GM18526 (cell line): ENCODE measurements around the gene C5orf15.

Source experiments
- POLR2A ChIP-seq: IDR thresholded peaks from 3 replicates; pipeline ENCODE4 v1.6.1; 2011; ENCODE audit not compliant: insufficient read length; ENCODE audit errors: extremely low read depth

The C5orf15 gene

GRCh38 chr5:133952729-133953567 lies 15.5 kb downstream of the C5orf15 start:
- no peak for TF ChIP-seq POLR2A

- TF ChIP-seq POLR2A: no peak
Measured at GRCh38 chr5:133950821-133951612, 17.4 kb downstream of the C5orf15 start.

DNA sequence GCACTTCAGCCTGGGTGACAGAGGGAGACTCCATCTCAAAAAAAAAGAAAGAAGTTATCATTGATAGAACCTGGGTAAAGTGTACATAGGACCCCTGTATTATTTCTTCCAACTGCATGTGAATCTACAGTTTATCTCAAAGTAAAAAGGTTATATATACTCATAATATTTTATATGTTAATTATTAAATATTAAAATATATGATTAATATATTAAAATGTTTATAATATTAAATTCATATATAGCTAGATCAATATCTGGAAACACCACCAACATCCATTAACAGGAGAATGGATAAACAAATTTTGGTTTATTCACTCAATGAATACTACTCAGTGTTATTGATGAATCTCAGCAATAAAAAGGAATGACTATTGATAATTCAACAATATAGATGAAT lies 19.7 kb downstream of the C5orf15 start:
- TF ChIP-seq POLR2A: no peak

- TF ChIP-seq POLR2A: no peak
Measured at GRCh38 chr5:133947431-133947841, 21.0 kb downstream of the C5orf15 start.

DNA sequence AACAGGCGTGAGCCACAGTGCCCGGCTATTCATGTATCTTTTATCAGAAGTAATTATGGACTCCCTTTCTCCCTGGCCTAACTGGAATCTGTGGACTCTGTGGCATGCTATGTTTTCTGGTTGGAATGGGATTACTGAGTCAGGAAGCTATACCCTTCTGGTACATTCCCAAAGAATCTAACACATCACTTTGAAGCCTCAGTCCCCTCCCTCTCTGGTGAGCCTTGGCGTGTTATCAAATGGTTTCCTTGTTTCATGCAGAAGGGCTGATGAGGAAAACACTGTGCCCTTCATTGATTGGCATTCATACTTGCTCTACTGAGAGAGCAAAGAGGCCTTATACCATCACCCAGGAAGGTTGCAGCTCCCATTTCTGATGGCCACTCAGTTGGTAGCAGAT lies 22.9 kb downstream of the C5orf15 start:
- no peak for TF ChIP-seq POLR2A

DNA sequence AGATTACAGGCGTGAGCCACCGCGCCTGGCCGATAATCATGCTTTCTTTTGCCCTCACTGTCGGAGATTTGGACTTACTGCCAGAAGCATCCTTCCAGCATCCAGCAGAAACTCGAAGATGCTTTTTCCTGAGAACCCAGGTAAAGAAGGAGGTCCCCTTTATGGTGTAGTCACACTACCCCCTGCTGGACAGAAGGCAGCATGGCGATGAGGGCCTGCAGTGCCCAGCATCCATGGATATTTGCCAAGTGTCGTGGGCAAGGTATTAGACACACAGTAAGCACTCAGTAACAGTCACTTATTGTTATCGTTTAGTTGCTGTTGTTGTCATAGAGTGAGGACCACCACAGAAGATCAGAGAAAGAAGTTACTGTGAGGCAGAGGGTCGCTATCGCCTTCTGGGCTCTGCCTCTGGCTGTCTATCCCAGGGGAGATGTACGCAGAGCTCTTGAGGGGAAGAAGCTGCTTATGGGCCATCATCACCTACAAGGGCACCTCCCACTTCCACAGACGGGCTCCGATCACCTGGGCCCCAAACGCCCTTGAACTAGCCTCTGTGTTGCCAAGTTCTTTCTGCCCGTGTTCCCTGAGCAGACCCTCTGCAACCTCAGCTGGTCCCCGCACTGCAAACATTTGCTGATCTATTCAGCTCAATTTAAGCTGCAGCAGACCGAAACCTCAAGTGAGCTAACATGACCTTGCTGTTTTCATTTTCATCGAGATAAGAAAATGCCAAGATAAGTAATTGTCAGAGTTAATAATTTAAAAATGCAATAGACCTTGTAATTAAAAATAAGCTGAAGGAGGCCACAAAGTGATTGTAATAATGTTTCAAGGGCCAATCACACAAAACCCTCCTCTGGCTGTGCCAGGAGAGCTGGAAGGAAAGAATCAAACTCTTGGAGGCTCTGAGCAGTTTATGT lies 23.9 kb downstream of the C5orf15 start:
- no peak for TF ChIP-seq POLR2A

- no peak for TF ChIP-seq POLR2A
Measured at GRCh38 chr5:133943475-133943817, 25.0 kb downstream of the C5orf15 start.

- TF ChIP-seq POLR2A: no peak
Measured at GRCh38 chr5:133942614-133943474, 25.6 kb downstream of the C5orf15 start.

DNA sequence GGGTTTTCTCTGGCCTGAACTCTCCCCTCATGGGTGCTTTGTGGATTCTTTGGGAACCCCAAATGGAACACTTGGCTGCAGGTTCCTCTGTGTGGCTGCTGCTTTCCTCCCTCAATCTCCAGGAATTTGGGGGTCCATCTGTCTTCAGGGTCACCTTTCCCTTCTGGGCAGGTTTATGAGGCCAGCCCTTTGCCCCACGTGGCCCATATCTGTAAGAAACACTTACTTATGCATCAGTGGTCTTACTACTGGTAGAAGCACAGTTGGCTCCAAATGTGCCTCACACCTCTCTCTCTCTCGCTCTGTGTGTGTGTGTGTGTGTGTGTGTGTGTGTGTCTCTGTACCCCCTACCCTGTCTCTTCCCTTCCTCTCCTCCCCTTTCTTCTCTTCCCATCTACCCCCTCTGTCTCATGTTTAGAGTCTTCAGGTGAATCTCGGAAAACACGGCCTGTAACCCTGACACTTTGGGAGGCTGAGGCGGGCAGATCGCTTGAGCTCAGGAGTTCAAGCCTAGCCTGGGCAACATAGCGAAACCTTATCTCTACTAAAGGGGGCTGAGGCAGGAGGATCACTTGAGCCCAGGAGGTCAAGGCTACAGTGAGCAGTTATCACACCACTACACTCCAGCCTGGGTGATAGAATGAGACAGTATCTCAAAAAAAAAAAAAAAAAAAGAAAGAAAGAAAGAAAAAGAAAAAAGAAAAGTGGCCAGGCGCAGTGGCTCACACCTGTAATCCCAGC lies 26.8 kb downstream of the C5orf15 start:
- TF ChIP-seq POLR2A: no peak

DNA sequence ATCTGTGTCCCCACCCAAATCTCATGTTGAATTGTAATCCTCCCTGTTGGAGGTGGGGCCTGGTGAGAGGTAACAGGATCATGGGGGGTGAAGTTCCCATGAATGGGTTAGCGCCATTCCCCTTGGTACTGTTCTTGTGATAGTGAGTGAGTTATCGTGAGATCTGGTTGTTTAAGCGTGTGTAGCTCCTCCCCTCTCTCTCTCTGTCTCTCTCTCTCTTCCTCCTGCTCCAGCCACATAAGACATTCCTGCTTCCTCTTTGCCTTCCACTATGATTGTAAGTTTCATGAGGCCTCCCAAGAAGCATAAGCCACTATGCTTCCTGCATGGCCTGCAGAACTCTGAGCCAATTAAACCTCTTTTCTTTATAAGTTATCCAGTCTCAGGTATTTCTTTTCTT lies 28.8 kb downstream of the C5orf15 start:
- no peak for TF ChIP-seq POLR2A

GRCh38 chr5:133938929-133939328 lies 29.5 kb downstream of the C5orf15 start:
- TF ChIP-seq POLR2A: no peak

DNA sequence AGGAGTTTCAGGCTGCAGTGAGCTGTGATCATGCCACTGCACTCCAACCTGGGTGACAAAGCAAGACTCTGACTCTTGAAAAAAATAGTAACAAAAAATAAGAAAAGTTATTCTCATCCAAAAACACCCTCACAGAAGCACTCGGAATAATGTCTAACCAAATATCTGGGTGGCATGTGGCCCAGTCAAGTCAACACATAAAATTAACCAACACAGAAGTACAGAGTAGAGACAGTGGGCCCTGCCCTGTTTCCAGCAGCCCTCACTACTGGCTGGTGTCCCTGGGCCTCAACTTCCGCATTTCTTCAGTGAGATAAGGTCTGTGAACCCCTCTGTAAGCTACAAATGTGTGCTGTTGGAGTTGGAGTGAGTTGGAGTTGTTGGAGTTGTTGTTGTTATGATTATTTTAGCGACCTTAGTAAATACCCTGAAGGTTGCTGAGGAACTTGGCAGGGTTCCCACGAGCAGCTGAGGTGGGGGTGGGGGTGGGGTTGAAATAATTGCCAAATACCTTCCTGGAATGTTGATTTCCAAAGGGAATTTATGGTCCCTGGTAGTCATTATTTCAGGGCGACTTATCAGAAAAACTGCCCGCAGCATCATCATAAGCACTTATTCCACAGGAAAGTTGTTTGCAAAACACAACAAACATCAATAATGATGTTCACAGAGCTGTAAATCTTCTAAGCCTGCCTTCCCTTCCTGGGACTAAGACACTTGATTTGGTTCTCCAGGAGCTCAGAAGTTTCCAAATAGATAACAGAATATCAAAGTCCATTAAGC lies 30.2 kb downstream of the C5orf15 start:
- no peak for TF ChIP-seq POLR2A

DNA sequence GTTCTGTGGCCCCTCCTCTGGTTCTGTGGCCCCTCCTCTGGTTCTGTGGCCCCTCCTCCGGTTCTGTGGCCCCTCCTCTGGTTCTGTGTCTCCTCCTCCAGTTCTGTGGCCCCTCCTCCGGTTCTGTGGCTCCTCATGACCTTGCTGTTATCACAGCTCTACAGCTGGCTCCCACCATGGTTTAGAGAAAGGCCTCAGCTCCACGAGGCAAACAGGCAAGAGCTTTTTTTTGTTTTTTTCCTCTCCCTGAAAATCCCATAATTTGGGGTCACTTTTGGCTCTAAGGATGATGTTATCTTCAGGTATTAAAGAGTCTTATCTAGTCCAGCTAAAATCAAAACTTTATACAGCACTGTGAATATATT lies 31.8 kb downstream of the C5orf15 start:
- TF ChIP-seq POLR2A: no peak

- TF ChIP-seq POLR2A: no peak
Measured at GRCh38 chr5:133935667-133935940, 32.8 kb downstream of the C5orf15 start.
